GM12878 (cell line): ENCODE measurements around the gene MYH10. TPM values are rescaled to one million over a fixed set of nuclear protein-coding genes. Genes with fewer than 3 reads are reported as not detected.

Experiments used
- ATAC-seq: fragments of 200-7000 bp; cut with Tn5 transposase; 3 replicates; pipeline ENCODE4 v1.9.1; 2020; ENCODE audit warnings: mild to moderate bottlenecking, moderate library complexity
- BruUV-seq: library from RNA; stranded (reverse); fragments of 400-500 nt; replicated peaks from 2 replicates; lab custom pipeline; 2021; lab: Mats Ljungman, UMichigan
- CTCF ChIA-PET: fragments of 300-600 bp; sonication (Branson Sonifier 250); formaldehyde crosslinking; extraction: SDS; loops from one replicate; lab custom pipeline; 2021; ENCODE audit warnings: inconsistent platforms; lab: Yijun Ruan, JAX
- POLR2A ChIA-PET: fragments of 350-600 bp; formaldehyde crosslinking; extraction: SDS; loops from one replicate; lab custom pipeline; 2021; ENCODE audit warnings: inconsistent platforms; lab: Charles Lee
- RAD21 ChIA-PET: fragments of 300-600 bp; sonication (Branson Sonifier 250); formaldehyde crosslinking; loops from one replicate; lab custom pipeline; 2023; ENCODE audit warnings: antibody characterized with exemption; ENCODE audit not compliant: unreplicated experiment; lab: Charles Lee
- SMC1A ChIA-PET: fragments of 300-600 bp; sonication (Branson Sonifier 250); formaldehyde crosslinking; loops from one replicate; lab custom pipeline; 2023; ENCODE audit not compliant: unreplicated experiment, uncharacterized antibody; lab: Charles Lee
- DNase-seq: peaks from one replicate; pipeline ENCODE4 v3.0.0-alpha.2; 2011; ENCODE audit warnings: low read depth, low spot score
- FAIRE-seq: peaks from 3 replicates; lab custom pipeline; 2011; peaks lifted over from hg19 to GRCh38; lab: Jason Lieb, UNC
- H2AFZ ChIP-seq: 2 replicates; pipeline ENCODE4 v1.6.0; 2011; ENCODE audit warnings: low read depth, low read length, control low read depth; ENCODE audit not compliant: control insufficient read depth
- H3K27ac ChIP-seq: 2 replicates; pipeline ENCODE4 v1.5.1; 2011; ENCODE audit warnings: control low read depth; ENCODE audit not compliant: control insufficient read depth, insufficient read depth
- H3K27me3 ChIP-seq, 2 experiments: replicated peaks in 1 of 2; 2 replicates each; pipeline versions ENCODE4 v1.6.0 to v1.6.1; 2011; ENCODE audit warnings: low read length in 1 of 2; ENCODE audit not compliant: control insufficient read depth in 2 of 2, insufficient read depth in 2 of 2
- H3K36me3 ChIP-seq, 2 experiments: 2 replicates each; pipeline ENCODE4 v1.5.1; 2011; ENCODE audit warnings: low read length in 1 of 2; ENCODE audit not compliant: control insufficient read depth in 2 of 2, insufficient read depth in 2 of 2
- H3K4me1 ChIP-seq: 2 replicates; pipeline ENCODE4 v1.6.1; 2011; ENCODE audit warnings: mild to moderate bottlenecking, low read length, moderate library complexity, mixed read lengths; ENCODE audit not compliant: control insufficient read depth, insufficient read depth
- H3K4me2 ChIP-seq: 2 replicates; pipeline ENCODE4 v1.6.0; 2011; ENCODE audit warnings: control low read depth; ENCODE audit not compliant: control insufficient read depth, insufficient read depth
- H3K4me3 ChIP-seq: fragments of 200-600 bp; sonication (generic); 2 replicates; pipeline ENCODE4 v1.5.1; 2016
- H3K79me2 ChIP-seq: 2 replicates; pipeline ENCODE4 v1.6.0; 2011; ENCODE audit warnings: low read length; ENCODE audit not compliant: control insufficient read depth, insufficient read depth
- H3K9ac ChIP-seq: 2 replicates; pipeline ENCODE4 v1.8.0; 2011; ENCODE audit warnings: low read length, control low read depth, mixed read lengths; ENCODE audit not compliant: control insufficient read depth, insufficient read depth
- H3K9me3 ChIP-seq: replicated peaks from 3 replicates; pipeline ENCODE4 v1.5.1; 2011; ENCODE audit warnings: mild to moderate bottlenecking, low read length; ENCODE audit not compliant: control insufficient read depth, insufficient read depth
- H4K20me1 ChIP-seq: 2 replicates; pipeline ENCODE4 v1.6.0; 2011; ENCODE audit not compliant: control insufficient read depth, insufficient read depth
- HCFC1 ChIP-seq: fragments of 150-350 bp; IDR thresholded peaks from 2 replicates; pipeline ENCODE4 v1.6.1; 2014; ENCODE audit warnings: low read length
- HDGF ChIP-seq: fragments of 450-650 bp; IDR thresholded peaks from 2 replicates; pipeline ENCODE4 v1.6.1; 2016; ENCODE audit warnings: antibody characterized with exemption
- IRF5 ChIP-seq: fragments of 450-650 bp; IDR thresholded peaks from 2 replicates; pipeline ENCODE4 v1.6.1; 2017; ENCODE audit warnings: borderline replicate concordance
- JUNB ChIP-seq: IDR thresholded peaks from 2 replicates; pipeline ENCODE4 v1.6.1; 2016; ENCODE audit warnings: antibody characterized with exemption, mild to moderate bottlenecking
- PKNOX1 ChIP-seq: fragments of 450-650 bp; IDR thresholded peaks from 2 replicates; pipeline ENCODE4 v1.6.1; 2016; ENCODE audit warnings: mild to moderate bottlenecking
- RAD51 ChIP-seq: fragments of 450-650 bp; IDR thresholded peaks from 2 replicates; pipeline ENCODE4 v1.6.1; 2016; ENCODE audit warnings: moderate library complexity, mild to moderate bottlenecking, inconsistent platforms
- SIN3A ChIP-seq: IDR thresholded peaks from 2 replicates; pipeline ENCODE4 v1.6.1; 2012; ENCODE audit warnings: low read depth, low read length, improper control_type of control experiment
- WGBS: methylation state at CpG from one replicate; pipeline ENCODE4 v1.1.6; 2016; ENCODE audit warnings: low lambda C conversion rate; ENCODE audit not compliant: insufficient replicate concordance, insufficient coverage; ENCODE audit errors: missing lambda C conversion rate; 5-methylcytosine and 5-hydroxymethylcytosine counted together
- in situ Hi-C: fragments of 300-500 bp; cut with MboI; formaldehyde crosslinking; loops from 9 replicates; pipeline ENCODE4 v1.14.3; 2018; ENCODE audit warnings: mixed read lengths
- intact Hi-C: fragments of 100-400 bp; cut with micrococcal nuclease; formaldehyde crosslinking; loops from one replicate; pipeline ENCODE4 v1.14.2; 2022; ENCODE audit not compliant: unreplicated experiment
- polyA plus RNA-seq, 11 experiments: library from polyadenylated mRNA; depleted of rRNA in 4 of 11; unstranded in 6 of 11; stranded (reverse) in 5 of 11; fragments of >200 nt; fragmentation: Nextera tagmentation in 4 of 11; fragmentation: Illumina TruSeq in 1 of 11; extraction: Ambion mirVana in 4 of 11; extraction: Trizol in 1 of 11; gene quantifications; 1 replicate in 1 of 11; 2 replicates in 10 of 11; pipeline versions ENCODE4 v1.2.1 to v1.2.3, GENCODE V29; 2011 to 2016; ENCODE audit warnings: inconsistent platforms in 2 of 11, missing spikeins in 2 of 11, low read depth in 1 of 11
- total RNA-seq, 4 experiments: library from RNA; depleted of rRNA in 3 of 4; stranded (reverse); fragments of >200 nt in 3 of 4; fragmentation: Illumina TruSeq in 1 of 4; extraction: Trizol in 1 of 4; gene quantifications; 2 replicates each; pipeline versions ENCODE4 v1.2.1 to v1.2.3, GENCODE V29; 2013 to 2021

Gene MYH10
- total and polyA plus RNA-seq, 10 of the 15 experiments (the other 5 are each of a cell fraction or from before 2014, with no cell fraction given): 0.33 to 7.1 (median 1.0) TPM

GRCh38 chr17:8672326-8672725 is 41.8 kb upstream of the MYH10 start:
- no TSS peak for BruUV-seq
- ChIA-PET POLR2A (no interaction called here), SMC1A (no interaction called here), CTCF (no interaction called here), RAD21 (no interaction called here)
- no peak overlapping the region for H3K4me3 ChIP-seq
- no peaks in the 10 kb centered on the region for H4K20me1 ChIP-seq
- no peaks in the 10 kb centered on the region for H3K9me3 ChIP-seq
- no peaks in the 10 kb centered on the region for H3K36me3 ChIP-seq
- H3K79me2 ChIP-seq: no peaks in the 10 kb centered on the region
- no peak for FAIRE-seq
- TF ChIP-seq HCFC1 (no peak), IRF5 (no peak), SIN3A (no peak), PKNOX1 (no peak), JUNB (no peak), HDGF (no peak), RAD51 (no peak)
- ATAC-seq: no peak
- no peak overlapping the region for H3K4me2 ChIP-seq
- in situ Hi-C loops: no loop called here
- no peak overlapping the region for H3K9ac ChIP-seq
- no peak overlapping the region for H2AFZ ChIP-seq
- no peak for DNase-seq
- H3K27ac ChIP-seq: no peak overlapping the region
- no peaks in the 10 kb centered on the region for H3K4me1 ChIP-seq
- intact Hi-C loops: no loop called here
- WGBS: 31% methylated on average over 9 of the region's 9 CpGs
- no peaks in the 10 kb centered on the region for H3K27me3 ChIP-seq
